Frontal cortex (tissue), 4 donors: Measurements from ENCODE around the gene LILRB5. TPM values are rescaled to one million over a fixed set of nuclear protein-coding genes. Genes with fewer than 3 reads are reported as not detected.
A peak's percentile ranks its signal among the peaks of the same experiment; 100 is the strongest.
"Not testable (repeated sequence)": the region's sequence is repeated elsewhere in the genome, so short reads cannot be mapped to it uniquely, and the experiment has no call there.

Experiments used
- DNase-seq, 2 donors: peaks; one replicate each; pipeline ENCODE4 v3.0.0; 2012; ENCODE audit warnings: low spot score in 2 of 2
- FAIRE-seq: peaks from 2 replicates; lab custom pipeline; 2012; peaks lifted over from hg19 to GRCh38; lab: Jason Lieb, UNC
- total RNA-seq: library from RNA; depleted of rRNA; stranded (reverse); fragments of >200 nt; gene quantifications from one replicate; pipeline ENCODE4 v1.2.3, GENCODE V29; 2014
- donor health status: control.
- donor health status: control.
- donor health status: control.

The LILRB5 gene
- total RNA-seq, 1 donor from 2014 or later, result under 0.01 TPM

GRCh38 chr19:54247106-54247930, 9.8 kb downstream of the LILRB5 start:
- no peak for FAIRE-seq
- no peak for DNase-seq

GRCh38 chr19:54245936-54246335, 11.1 kb downstream of the LILRB5 start:
- no peak for FAIRE-seq
- DNase-seq, result no peak

GRCh38 chr19:54243809-54244208, 13.3 kb downstream of the LILRB5 start:
- FAIRE-seq, DNase-seq: not testable (repeated sequence)

- DNase-seq, FAIRE-seq: not testable (repeated sequence)
These were observed 14.4 kb downstream of the LILRB5 start, which contains the start of gene LILRA6 for GRCh38 chr19:54242646-54243045. Gene LILRA6, minus strand, starts transcription at chr19:54242790.

GRCh38 chr19:54242234-54242633, 14.8 kb downstream of the LILRB5 start:
- DNase-seq, FAIRE-seq: not testable (repeated sequence)

- DNase-seq, FAIRE-seq: not testable (repeated sequence)
These were observed 16.4 kb downstream of the LILRB5 start for GRCh38 chr19:54240372-54241336.

GRCh38 chr19:54239491-54240371, 17.3 kb downstream of the LILRB5 start:
- not testable (repeated sequence) for FAIRE-seq, DNase-seq

GRCh38 chr19:54233941-54234340, 23.1 kb downstream of the LILRB5 start:
- FAIRE-seq, result no peak
- DNase-seq, result no peak

GRCh38 chr19:54231077-54231931, 25.8 kb downstream of the LILRB5 start:
- peak; percentile 63 to 73 for DNase-seq

GRCh38 chr19:54230031-54230430, 27.0 kb downstream of the LILRB5 start:
- no peak for FAIRE-seq
- DNase-seq, result no peak

More at GRCh38 chr19:54231077-54231931, 25.8 kb downstream of the LILRB5 start:
- no peak for FAIRE-seq

- FAIRE-seq (no peak), DNase-seq (no peak)
These were observed 27.9 kb downstream of the LILRB5 start for GRCh38 chr19:54229146-54229545.

- DNase-seq, FAIRE-seq: not testable (repeated sequence)
These were observed 32.5 kb downstream of the LILRB5 start for GRCh38 chr19:54224619-54225018.

GRCh38 chr19:54223937-54224281, 33.2 kb downstream of the LILRB5 start:
- FAIRE-seq, DNase-seq: not testable (repeated sequence)

GRCh38 chr19:54223277-54223936, 33.7 kb downstream of the LILRB5 start:
- FAIRE-seq, DNase-seq: not testable (repeated sequence)

GRCh38 chr19:54222474-54223276, 34.4 kb downstream of the LILRB5 start, which contains the start of gene LILRB3:
Gene LILRB3, minus strand, starts transcription at chr19:54223007. Its CDS starts 31 bp downstream, at chr19:54222976.
- FAIRE-seq, DNase-seq: not testable (repeated sequence)

GRCh38 chr19:54221947-54222346, 35.1 kb downstream of the LILRB5 start:
- not testable (repeated sequence) for FAIRE-seq, DNase-seq

GRCh38 chr19:54219702-54220101, 37.4 kb downstream of the LILRB5 start:
- not testable (repeated sequence) for FAIRE-seq

More at GRCh38 chr19:54219702-54220101, 37.4 kb downstream of the LILRB5 start:
- not testable (repeated sequence) for DNase-seq
